Type B pancreatic cell (in vitro differentiated cells): Measurements from ENCODE around the gene B3GALT4. TPM values are rescaled to one million over a fixed set of nuclear protein-coding genes. Genes with fewer than 3 reads are reported as not detected.
A peak's percentile ranks its signal among the peaks of the same experiment; 100 is the strongest.

ENCODE experiments used
- DNase-seq: peaks from one replicate; pipeline ENCODE4 v3.0.0; 2021; ENCODE audit warnings: mixed read lengths; ENCODE audit not compliant: unreplicated experiment; ENCODE audit errors: extremely low spot score
- H3K27ac Mint-ChIP-seq: 2 replicates; pipeline ENCODE4 v1.8.0; 2021; ENCODE audit warnings: mild to moderate bottlenecking, mixed read lengths
- H3K27me3 Mint-ChIP-seq: 2 replicates; pipeline ENCODE4 v1.8.0; 2021; ENCODE audit warnings: mixed read lengths
- H3K36me3 Mint-ChIP-seq: 2 replicates; pipeline ENCODE4 v1.8.0; 2021; ENCODE audit warnings: mixed read lengths
- H3K4me1 Mint-ChIP-seq: one replicate; pipeline ENCODE4 v1.8.0; 2021; ENCODE audit warnings: mixed read lengths; ENCODE audit not compliant: unreplicated experiment
- H3K4me3 Mint-ChIP-seq: 2 replicates; pipeline ENCODE4 v1.8.0; 2021; ENCODE audit warnings: mild to moderate bottlenecking, mixed read lengths
- H3K9me3 Mint-ChIP-seq: 2 replicates; pipeline ENCODE4 v1.8.0; 2021; ENCODE audit warnings: mixed read lengths
- total RNA-seq: library from RNA; stranded (reverse); gene quantifications from 2 replicates; pipeline ENCODE4 v1.2.1, GENCODE V29; 2021; ENCODE audit warnings: low replicate concordance
- TF ChIP-seq, protein P1 (sequence below): fragments of 200-600 bp; sonication (generic); conservative IDR thresholded peaks from 2 replicates; pipeline ENCODE4 v1.5.0; 2021; ENCODE audit warnings: antibody characterized with exemption, mild to moderate bottlenecking

The B3GALT4 gene
- total RNA-seq, 1 donor from 2014 or later, result 10.1 TPM

DNA sequence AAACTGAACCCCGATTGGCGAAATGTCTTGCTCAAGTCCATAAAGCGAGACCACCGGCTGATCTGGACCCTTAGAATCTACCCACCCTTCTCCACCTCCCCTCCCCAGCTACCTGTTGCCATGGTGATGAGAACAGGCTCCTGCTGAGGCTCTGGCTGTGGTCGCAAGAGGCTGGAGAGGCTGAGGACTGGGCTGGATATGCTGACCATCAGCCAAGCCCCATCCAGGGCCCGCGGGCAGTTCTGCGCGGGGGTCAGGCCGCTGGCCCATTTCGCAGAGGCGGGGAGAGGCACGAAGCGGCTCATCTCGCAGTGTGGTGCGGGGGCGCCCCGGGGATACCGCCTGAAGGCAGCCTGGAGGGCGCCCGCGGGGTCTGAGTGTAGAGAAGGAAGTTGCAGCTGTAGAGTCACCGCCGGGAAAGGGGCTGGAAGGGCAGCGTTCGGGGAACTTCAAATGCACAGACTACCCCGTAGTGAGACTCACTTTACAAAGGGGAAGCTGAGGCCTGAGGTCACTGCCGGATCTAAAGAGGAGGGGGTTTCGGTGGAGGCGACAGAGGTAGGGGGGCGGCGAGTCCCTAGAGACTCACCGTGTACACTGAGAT, 36.3 kb downstream of the B3GALT4 start:
- Mint-ChIP-seq H3K36me3 (peaks cover 5% of the 10 kb centered on the region), H3K4me1 (peaks cover 29% of the 10 kb centered on the region), H3K27me3 (peaks cover 5% of the 10 kb centered on the region), H3K27ac (peak overlapping the region; percentile 93), H3K9me3 (no peaks in the 10 kb centered on the region), H3K4me3 (peak overlapping the region; percentile 100)
- TF ChIP-seq, protein P1, sequence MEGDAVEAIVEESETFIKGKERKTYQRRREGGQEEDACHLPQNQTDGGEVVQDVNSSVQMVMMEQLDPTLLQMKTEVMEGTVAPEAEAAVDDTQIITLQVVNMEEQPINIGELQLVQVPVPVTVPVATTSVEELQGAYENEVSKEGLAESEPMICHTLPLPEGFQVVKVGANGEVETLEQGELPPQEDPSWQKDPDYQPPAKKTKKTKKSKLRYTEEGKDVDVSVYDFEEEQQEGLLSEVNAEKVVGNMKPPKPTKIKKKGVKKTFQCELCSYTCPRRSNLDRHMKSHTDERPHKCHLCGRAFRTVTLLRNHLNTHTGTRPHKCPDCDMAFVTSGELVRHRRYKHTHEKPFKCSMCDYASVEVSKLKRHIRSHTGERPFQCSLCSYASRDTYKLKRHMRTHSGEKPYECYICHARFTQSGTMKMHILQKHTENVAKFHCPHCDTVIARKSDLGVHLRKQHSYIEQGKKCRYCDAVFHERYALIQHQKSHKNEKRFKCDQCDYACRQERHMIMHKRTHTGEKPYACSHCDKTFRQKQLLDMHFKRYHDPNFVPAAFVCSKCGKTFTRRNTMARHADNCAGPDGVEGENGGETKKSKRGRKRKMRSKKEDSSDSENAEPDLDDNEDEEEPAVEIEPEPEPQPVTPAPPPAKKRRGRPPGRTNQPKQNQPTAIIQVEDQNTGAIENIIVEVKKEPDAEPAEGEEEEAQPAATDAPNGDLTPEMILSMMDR, result no peak
- no peak for DNase-seq

DNA sequence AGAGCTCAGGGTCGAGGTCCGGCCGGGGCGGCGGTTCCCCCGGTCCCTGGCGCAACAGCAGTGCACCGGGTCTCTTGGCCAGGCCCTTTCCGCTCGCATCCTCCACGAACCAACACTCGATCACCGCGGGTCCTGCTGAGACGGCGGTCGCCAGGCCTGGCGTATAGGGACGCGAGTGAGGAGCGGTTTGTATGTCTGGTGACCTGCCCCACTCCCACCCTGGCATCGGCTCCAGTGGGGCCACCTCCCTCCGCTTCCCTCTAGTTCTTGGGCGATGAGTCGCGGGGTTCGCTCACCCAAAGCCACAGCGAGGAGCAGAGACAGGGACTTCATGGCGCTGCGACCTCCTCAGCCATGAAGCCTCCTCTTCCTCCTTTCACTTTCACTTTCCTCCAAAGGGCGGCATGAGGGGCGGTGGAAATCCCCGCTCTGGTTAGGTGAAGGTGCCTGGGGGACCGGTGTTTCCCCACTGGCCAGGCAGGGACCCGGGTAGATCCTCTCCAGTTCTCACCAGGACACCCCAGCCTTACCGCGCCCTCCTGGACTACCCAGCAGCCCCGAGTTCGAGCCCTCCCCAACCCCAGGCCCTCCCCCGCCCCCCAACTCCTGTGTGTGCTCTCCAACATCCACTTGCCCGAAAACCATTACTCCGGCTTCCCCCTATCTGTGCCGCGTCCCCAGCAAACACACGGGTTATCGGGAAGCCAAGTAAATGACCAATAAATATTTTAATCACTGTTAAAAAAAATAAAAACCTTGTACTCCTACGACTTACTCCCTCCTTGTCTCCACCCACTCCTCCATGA, 37.0 kb downstream of the B3GALT4 start, which contains the start of gene TAPBP:
TAPBP (minus strand) TSS at position 370 of the 806 bp plus-strand sequence; CDS start at position 333, 37 bp downstream.
- peaks cover 36% of the 10 kb centered on the region for H3K4me1 Mint-ChIP-seq

DNA sequence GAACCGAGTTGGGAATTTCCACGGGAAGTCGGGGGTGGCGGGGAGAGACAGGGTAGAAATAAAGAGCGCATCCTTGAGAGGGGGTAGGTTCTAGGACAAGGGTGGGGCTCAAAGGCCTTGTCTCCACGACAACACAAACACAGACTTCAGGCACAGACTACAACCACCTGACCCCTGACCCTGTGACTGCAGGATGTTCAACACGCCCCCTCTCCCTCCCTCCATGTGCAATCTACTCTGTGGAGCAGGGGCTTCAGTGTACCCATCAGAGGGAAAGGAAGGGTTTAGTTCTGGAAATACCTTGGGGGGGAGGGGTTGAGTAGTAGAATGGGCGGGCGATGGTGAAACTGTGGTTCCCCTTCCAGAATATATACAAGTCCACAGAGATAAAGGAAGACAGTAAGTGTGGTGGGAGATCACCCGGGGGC, 37.6 kb downstream of the B3GALT4 start:
- TF ChIP-seq, protein P1, result no peak
- H3K4me1 Mint-ChIP-seq, result peaks cover 41% of the 10 kb centered on the region
- H3K4me3 Mint-ChIP-seq, result peak overlapping the region; percentile 100
- H3K27ac Mint-ChIP-seq, result peak overlapping the region; percentile 93
- H3K9me3 Mint-ChIP-seq, result no peaks in the 10 kb centered on the region
- peaks cover 5% of the 10 kb centered on the region for H3K27me3 Mint-ChIP-seq
- DNase-seq, result no peak
- H3K36me3 Mint-ChIP-seq, result peaks cover 5% of the 10 kb centered on the region

More for the DNA sequence above, 37.0 kb downstream of the B3GALT4 start, which contains the start of gene TAPBP:
- no peak for DNase-seq
- H3K36me3 Mint-ChIP-seq, result peaks cover 5% of the 10 kb centered on the region
- peak within 1 kb of the TSS; percentile 100 for H3K4me3 Mint-ChIP-seq
- H3K27ac Mint-ChIP-seq, result peak within 1 kb of the TSS; percentile 93
- TF ChIP-seq, protein P1, result no peak
- H3K9me3 Mint-ChIP-seq, result no peaks in the 10 kb centered on the region
- peaks cover 5% of the 10 kb centered on the region for H3K27me3 Mint-ChIP-seq

DNA sequence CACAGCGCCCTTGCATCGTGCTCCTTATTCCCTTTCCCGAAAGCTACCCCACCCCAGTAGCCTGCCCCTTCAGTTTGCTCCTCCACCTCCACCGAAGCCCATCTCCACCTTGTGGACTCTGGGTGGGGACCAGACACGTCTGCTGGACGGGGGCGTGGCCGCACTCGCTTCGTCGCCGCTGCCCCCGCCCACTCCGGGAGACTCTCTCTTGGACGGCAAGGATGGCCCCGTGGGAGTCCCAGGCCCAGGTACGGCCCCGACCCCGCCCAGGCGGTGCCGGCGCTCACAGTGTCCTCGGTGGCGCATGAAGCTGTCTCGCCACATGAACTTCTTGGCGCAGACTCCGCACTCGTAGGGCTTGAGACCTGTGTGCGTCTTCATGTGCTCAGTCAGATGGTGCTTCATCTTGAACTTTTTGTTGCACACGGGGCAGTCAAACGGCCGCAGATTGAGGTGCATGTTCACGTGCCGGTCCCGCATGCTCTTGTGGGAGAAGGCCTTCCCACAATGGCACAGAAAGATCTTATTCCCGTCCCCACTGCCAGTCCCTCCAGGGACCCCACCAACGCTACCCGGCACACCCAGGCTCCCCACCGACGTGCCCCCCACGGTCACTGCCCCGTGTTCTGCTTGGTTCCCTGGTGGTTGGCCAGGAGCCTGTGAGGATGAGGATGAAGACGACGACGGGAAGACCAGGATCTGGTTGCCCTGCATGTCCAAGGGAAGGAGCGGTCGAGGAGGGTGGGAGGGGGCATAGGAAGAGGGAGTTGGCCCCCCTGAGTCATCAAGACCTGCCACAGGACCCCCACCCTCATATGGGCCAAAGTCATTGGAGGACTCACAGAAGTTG, 38.2 kb downstream of the B3GALT4 start:
- Mint-ChIP-seq H3K36me3 (peaks cover 5% of the 10 kb centered on the region), H3K4me3 (peak overlapping the region; percentile 100), H3K27ac (peak overlapping the region; percentile 93), H3K4me1 (peaks cover 48% of the 10 kb centered on the region), H3K27me3 (peaks cover 5% of the 10 kb centered on the region), H3K9me3 (no peaks in the 10 kb centered on the region)
- no peak for DNase-seq
- TF ChIP-seq, protein P1, result no peak
